Neural cell (in vitro differentiated cells): ENCODE results near the gene PSEN1.

Experiments
- POLR2AphosphoS5 ChIP-seq: IDR thresholded peaks from 2 replicates; pipeline ENCODE4 v1.6.1; 2012
- SMC3 ChIP-seq: fragments of 450-650 bp; conservative IDR thresholded peaks from 2 replicates; pipeline ENCODE4 v1.6.1; 2014; ENCODE audit warnings: antibody characterized with exemption, mild to moderate bottlenecking, moderate library complexity; ENCODE audit not compliant: poor library complexity
- TF ChIP-seq, protein P1 (sequence below): fragments of 450-650 bp; IDR thresholded peaks from 2 replicates; pipeline ENCODE4 v1.5.1; 2014; ENCODE audit warnings: antibody characterized with exemption, mild to moderate bottlenecking, moderate library complexity; ENCODE audit not compliant: poor library complexity, severe bottlenecking

DNA sequence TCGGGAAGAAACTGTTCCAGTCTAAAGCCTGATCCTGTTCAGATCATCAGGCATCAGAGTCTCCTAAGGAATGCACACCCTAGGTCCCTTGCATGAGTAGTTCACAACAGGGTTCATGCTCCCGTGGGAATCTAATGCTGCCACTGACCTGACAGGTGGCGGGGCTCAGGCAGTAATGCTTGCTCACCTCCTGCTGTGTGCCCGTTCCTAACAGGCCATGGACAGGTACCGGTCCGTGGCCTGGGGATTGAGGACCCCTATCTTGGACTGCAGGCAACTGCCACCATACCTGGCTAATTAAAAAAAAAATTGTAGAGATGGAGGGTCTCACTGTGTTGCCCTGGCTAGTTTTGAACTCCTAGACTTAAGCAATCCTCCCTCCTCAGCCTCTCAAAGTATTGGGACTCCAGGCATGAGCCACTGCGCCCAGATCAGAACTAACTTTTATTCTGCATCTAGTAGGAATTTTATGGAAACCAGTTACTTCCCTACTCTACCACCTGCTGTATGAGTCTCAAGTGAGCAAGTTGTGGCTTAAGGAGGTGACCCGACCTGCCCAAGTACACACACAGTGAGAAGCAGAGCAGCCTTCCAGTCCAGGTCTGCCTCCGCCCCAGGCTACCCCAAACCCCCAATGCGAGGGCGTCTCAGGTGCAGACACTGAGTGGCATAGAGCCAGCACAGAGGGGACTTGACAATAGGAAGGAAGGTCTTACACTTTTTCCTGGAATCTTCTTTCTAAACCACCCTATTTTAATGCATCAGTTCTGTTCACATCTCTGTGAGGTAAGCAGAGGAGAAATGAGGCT lies 98.5 kb downstream of the PSEN1 start:
- TF ChIP-seq, protein P1, sequence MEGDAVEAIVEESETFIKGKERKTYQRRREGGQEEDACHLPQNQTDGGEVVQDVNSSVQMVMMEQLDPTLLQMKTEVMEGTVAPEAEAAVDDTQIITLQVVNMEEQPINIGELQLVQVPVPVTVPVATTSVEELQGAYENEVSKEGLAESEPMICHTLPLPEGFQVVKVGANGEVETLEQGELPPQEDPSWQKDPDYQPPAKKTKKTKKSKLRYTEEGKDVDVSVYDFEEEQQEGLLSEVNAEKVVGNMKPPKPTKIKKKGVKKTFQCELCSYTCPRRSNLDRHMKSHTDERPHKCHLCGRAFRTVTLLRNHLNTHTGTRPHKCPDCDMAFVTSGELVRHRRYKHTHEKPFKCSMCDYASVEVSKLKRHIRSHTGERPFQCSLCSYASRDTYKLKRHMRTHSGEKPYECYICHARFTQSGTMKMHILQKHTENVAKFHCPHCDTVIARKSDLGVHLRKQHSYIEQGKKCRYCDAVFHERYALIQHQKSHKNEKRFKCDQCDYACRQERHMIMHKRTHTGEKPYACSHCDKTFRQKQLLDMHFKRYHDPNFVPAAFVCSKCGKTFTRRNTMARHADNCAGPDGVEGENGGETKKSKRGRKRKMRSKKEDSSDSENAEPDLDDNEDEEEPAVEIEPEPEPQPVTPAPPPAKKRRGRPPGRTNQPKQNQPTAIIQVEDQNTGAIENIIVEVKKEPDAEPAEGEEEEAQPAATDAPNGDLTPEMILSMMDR = no peak
- TF ChIP-seq SMC3 (no peak), POLR2AphosphoS5 (no peak)
